Panc1 (cell line): ENCODE data around the gene TTC29. TPM values are rescaled to one million over a fixed set of nuclear protein-coding genes. Genes with fewer than 3 reads are reported as not detected.

ENCODE experiments used
- ATAC-seq: fragments of 200-7000 bp; cut with Tn5 transposase; 2 replicates; pipeline ENCODE4 v1.9.1; 2020; ENCODE audit warnings: mild to moderate bottlenecking, moderate library complexity
- BruUV-seq: library from RNA; stranded (reverse); fragments of 400-500 nt; replicated peaks from 2 replicates; lab custom pipeline; 2021; lab: Mats Ljungman, UMichigan
- CTCF ChIA-PET: fragments of 300-600 bp; sonication (Branson Sonifier 250); formaldehyde crosslinking; loops from one replicate; lab custom pipeline; 2022; ENCODE audit warnings: antibody characterized with exemption; lab: Charles Lee
- POLR2A ChIA-PET: fragments of 300-600 bp; sonication (Branson Sonifier 250); formaldehyde crosslinking; loops from one replicate; lab custom pipeline; 2022; ENCODE audit warnings: antibody characterized with exemption; lab: Charles Lee
- DNase-seq: peaks from one replicate; pipeline ENCODE4 v3.0.0-alpha.2; 2010; ENCODE audit warnings: low read depth, low spot score
- H3K27ac ChIP-seq: 2 replicates; pipeline ENCODE4 v1.5.1; 2011; ENCODE audit warnings: mild to moderate bottlenecking, low read length, inconsistent platforms
- H3K27me3 ChIP-seq: fragments of 200-500 bp; sonication (Bioruptor generic); 2 replicates; pipeline ENCODE4 v1.6.0; 2014; ENCODE audit warnings: low read length, inconsistent platforms; ENCODE audit not compliant: control insufficient read depth, insufficient read depth
- H3K36me3 ChIP-seq: fragments of 200-500 bp; sonication (Bioruptor generic); 2 replicates; pipeline ENCODE4 v1.5.1; 2014; ENCODE audit warnings: inconsistent platforms, mild to moderate bottlenecking, low read length, moderate library complexity; ENCODE audit not compliant: control insufficient read depth, insufficient read depth
- H3K4me1 ChIP-seq: 2 replicates; pipeline ENCODE4 v1.5.1; 2011; ENCODE audit warnings: inconsistent platforms, mild to moderate bottlenecking, low read length, moderate library complexity; ENCODE audit not compliant: control insufficient read depth, insufficient read depth
- H3K4me3 ChIP-seq, 2 experiments: 2 replicates each; pipeline ENCODE4 v1.5.1; 2011 to 2012; ENCODE audit warnings: low read depth in 2 of 2, low read length in 2 of 2, mild to moderate bottlenecking in 2 of 2, inconsistent platforms in 1 of 2, moderate library complexity in 1 of 2
- H3K9me3 ChIP-seq: fragments of 200-500 bp; sonication (Bioruptor generic); 2 replicates; pipeline ENCODE4 v1.5.1; 2014; ENCODE audit warnings: low read depth, mild to moderate bottlenecking, inconsistent platforms, low read length, moderate library complexity; ENCODE audit not compliant: control insufficient read depth, insufficient read depth
- CTCF ChIP-seq: fragments of 450-650 bp; IDR thresholded peaks from 2 replicates; pipeline ENCODE4 v1.5.1; 2017; ENCODE audit warnings: mild to moderate bottlenecking
- POLR2AphosphoS5 ChIP-seq: IDR thresholded peaks from 2 replicates; pipeline ENCODE4 v1.6.1; 2012; ENCODE audit warnings: mild to moderate bottlenecking, low read depth, low read length, moderate library complexity
- REST ChIP-seq, 2 experiments: IDR thresholded peaks; 2 replicates each; pipeline ENCODE4 v1.6.1; 2011 to 2012; ENCODE audit warnings: low read depth in 2 of 2, control low read depth in 1 of 2, low read length in 1 of 2, mild to moderate bottlenecking in 1 of 2, moderate library complexity in 1 of 2; ENCODE audit not compliant: insufficient read depth in 1 of 2
- SIN3A ChIP-seq: IDR thresholded peaks from 2 replicates; pipeline ENCODE4 v1.6.1; 2012; ENCODE audit warnings: low read depth, mild to moderate bottlenecking, low read length, moderate library complexity, borderline replicate concordance; ENCODE audit not compliant: insufficient read depth
- TCF7L2 ChIP-seq: IDR thresholded peaks from 2 replicates; pipeline ENCODE4 v1.6.1; 2011; ENCODE audit warnings: mild to moderate bottlenecking, low read depth, low read length, inconsistent platforms
- in situ Hi-C: cut with HindIII; loops from 2 replicates; pipeline ENCODE4 v1.10.0; 2016; ENCODE audit warnings: low sequenced_read_pairs, low pct_unique_long_range_greater_than_20kb
- intact Hi-C: fragments of 100-400 bp; cut with micrococcal nuclease; formaldehyde crosslinking; loops from one replicate; pipeline ENCODE4 v1.10.0; 2022; ENCODE audit not compliant: unreplicated experiment
- total RNA-seq: library from RNA; stranded (reverse); gene quantifications from one replicate; pipeline ENCODE4 v1.2.1, GENCODE V29; 2021; ENCODE audit not compliant: unreplicated experiment

Gene TTC29
- total RNA-seq, 1 experiment from 2014 or later = not detected

- ATAC-seq (no peak), DNase-seq (no peak)
- H3K27ac ChIP-seq = no peak overlapping the region
- in situ Hi-C loops (no loop called here), intact Hi-C loops (no loop called here)
- ChIA-PET POLR2A (no interaction called here), CTCF (no interaction called here)
- H3K9me3 ChIP-seq = no peaks in the 10 kb centered on the region
- BruUV-seq = no TSS peak
- H3K27me3 ChIP-seq = no peaks in the 10 kb centered on the region
- TF ChIP-seq CTCF = no peak
- no peak for TF ChIP-seq SIN3A
- TF ChIP-seq POLR2AphosphoS5 = no peak
- TF ChIP-seq TCF7L2 = no peak
- TF ChIP-seq REST (IDR thresholded peaks at IDR 0.05; ENCODE audit: insufficient read depth in 1 of 2, low read depth in 2 of 2, low read length in 1 of 2) = no peak
- no peaks in the 10 kb centered on the region for H3K36me3 ChIP-seq
- no peaks in the 10 kb centered on the region for H3K4me1 ChIP-seq
- H3K4me3 ChIP-seq = no peak overlapping the region
Measured at GRCh38 chr4:146900295-146900694, 45.4 kb downstream of the TTC29 start.

DNA sequence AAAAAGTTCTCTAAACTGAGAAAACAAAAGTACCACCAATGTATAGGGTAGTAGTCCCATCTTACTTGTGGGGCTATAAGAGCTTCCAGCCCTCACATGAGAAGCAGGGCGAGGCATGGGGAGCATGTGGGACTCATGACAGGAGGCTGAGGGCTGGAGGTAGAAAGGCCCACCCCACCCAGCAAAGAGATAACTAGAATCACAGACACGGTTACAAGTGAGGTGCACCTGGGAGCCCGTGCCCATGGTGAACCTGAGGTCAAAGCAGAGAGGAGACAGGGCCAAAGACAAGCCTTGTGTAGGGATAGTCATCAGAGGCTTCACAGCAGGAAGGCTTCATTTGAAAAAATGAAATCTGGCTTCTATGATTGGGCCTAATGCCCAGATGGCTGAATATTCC, 55.4 kb downstream of the TTC29 start:
- intact Hi-C loops = no loop called here
- no peak for TF ChIP-seq CTCF
- TF ChIP-seq REST (IDR thresholded peaks at IDR 0.05; ENCODE audit: insufficient read depth in 1 of 2, low read depth in 2 of 2, low read length in 1 of 2) = no peak
- TF ChIP-seq POLR2AphosphoS5 = no peak
- TF ChIP-seq TCF7L2 = no peak
- no peak for TF ChIP-seq SIN3A
- BruUV-seq = no TSS peak
- POLR2A ChIA-PET = no interaction called here
- no peaks in the 10 kb centered on the region for H3K4me1 ChIP-seq
- H3K27me3 ChIP-seq = no peaks in the 10 kb centered on the region
- CTCF ChIA-PET = no interaction called here
- H3K9me3 ChIP-seq = no peaks in the 10 kb centered on the region
- H3K27ac ChIP-seq = no peak overlapping the region
- no peaks in the 10 kb centered on the region for H3K36me3 ChIP-seq
- in situ Hi-C loops = no loop called here
- no peak overlapping the region for H3K4me3 ChIP-seq
- DNase-seq (no peak), ATAC-seq (no peak)
